HG03575 (cell line): ENCODE data around the gene SNX3.

Experiments
- ATAC-seq: cut with Tn5 transposase; IDR thresholded peaks from one replicate; pipeline ENCODE4 v1.9.1; 2021; ENCODE audit not compliant: unreplicated experiment, insufficient number of reproducible peaks, low FRiP score; ENCODE audit errors: extremely low read depth

The SNX3 gene

DNA sequence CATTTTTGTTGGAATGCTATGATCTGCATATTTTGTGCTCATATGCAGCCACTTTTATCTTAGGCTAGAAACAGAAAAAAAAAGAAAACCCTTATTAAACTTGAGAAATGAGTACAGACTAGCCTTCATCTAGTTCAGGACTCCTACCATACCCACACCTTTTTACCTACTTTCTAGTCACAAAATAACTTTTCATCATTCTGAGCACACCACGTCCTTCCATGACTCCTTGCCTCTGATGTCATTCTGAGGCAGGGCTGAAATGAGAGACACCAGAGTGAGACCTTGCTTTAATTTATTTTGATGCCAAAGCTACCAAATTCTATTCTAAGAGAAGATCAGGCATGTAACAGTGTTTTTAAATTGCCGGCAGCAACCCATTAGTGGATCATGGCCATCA, 38.8 kb downstream of the SNX3 start:
- no peak for ATAC-seq

DNA sequence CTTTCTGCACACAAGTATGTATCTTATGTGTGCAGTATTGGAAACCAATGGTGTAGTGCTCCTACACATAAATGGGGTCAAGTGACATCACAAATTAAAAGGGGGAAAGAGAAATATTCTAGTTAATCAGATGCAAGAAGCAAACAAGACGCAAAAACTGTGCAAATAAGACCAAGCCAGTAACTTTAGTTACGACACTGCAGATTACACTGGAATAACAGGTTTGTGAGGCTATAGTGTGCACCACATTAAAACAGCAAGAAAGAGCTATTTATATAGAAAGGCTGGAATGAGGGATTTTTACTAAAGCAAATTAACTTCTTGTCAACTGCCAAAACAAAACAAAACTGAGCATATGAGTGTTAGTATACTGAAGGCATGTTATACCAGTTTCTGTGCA, 49.2 kb downstream of the SNX3 start:
- no peak for ATAC-seq

DNA sequence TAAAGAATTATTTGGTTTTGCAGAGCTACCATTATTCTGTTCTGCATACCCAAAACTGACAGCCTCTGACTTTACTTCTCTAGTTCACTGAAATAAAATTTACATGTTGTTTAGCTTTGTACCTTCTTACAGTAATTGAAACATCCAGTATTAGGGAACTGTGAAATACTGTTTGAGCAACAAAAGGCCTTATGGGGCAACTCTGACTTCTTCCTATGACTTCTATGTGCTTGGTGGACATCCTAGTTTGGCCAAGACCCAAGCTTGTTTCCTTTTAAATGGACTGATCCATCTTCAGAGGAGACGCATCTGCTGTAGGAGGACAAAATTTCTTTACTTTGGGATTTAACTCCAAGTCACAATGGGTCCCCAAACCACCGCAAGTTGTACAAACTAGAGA, 50.3 kb downstream of the SNX3 start:
- ATAC-seq = no peak

GRCh38 chr6:108209738-108210137, 51.1 kb downstream of the SNX3 start:
- no peak for ATAC-seq

DNA sequence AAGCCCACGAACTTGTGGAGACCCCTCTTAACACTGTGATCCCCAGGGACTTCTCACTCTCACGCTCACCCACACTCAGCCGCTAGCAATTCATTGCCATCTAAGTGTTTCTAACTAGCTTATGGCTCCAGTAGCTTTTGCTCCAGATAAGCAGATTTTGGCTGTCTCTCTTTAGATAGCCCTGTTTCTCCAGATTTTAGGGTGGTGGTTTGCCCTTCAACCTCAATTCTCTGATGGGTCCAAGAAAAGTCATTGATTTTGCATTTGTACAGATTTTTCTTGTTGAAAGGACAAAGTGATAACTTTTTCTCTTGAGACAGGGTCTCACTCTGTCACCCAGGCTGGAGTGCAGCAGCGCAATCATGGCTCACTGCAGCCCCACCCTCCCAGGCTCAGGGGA, 53.8 kb downstream of the SNX3 start:
- ATAC-seq = no peak

DNA sequence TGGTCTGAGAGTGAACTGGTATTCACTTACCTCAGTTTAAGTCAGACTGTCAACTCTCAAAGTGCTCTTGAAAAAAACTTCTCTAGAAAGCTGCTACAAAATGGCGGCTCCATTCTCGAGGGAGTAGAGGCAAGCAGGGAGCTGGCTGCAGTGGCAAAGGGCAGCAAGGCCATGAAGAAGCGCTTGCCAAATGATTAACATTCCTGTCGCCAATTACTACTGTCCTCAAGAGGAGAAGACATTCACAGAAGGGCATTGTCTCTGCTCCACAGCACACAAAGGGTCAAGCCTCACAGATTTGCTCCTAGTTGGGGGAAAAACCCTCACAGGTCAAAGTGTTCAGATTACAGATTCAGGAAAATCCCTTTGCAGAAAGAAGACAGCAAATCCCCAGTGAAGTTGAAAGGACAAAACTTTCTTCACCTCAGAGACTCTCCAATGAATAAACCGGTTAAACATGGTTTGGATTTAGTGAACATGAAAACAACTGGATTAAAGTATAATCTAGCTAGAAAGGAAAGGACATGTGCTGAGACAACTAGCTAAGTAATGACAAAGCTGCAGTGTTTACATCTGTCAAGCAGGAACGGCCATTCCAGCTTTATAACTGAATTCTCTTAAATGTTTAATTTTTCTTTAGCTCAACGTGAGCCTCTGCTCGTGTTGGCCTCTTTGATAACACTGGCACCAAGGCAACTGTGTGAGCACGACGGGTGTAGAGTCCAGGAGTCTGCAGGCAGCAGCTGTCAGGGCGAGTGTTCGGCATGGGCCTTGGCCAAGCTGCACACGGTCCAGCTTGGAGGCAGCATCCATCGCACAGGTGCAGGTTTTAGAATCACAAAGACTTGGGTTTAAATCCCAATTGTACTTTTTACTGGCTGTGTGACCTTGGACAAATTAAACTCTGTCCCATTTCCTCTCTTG, 57.4 kb downstream of the SNX3 start:
- ATAC-seq = no peak

GRCh38 chr6:108200631-108201030, 60.2 kb downstream of the SNX3 start:
- ATAC-seq = no peak

DNA sequence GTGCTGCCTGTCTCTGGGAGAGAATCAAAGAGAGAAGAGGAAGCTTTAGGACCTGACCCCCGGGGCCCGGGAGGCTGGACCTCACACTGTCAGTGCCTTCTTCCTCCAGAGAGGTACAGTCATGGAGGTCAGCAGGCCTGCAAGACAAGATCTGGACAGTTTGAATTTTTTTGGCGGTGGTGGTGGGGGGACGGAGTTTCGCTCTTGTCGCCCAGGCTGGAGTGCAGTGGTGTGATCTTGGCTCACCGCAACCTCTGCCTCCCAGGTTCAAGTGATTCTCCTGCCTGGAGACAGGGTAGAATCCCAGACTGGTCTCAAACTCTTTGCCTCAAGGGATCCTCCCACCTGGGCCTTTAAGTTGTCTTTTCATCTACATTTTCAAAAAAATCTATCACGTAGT, 60.7 kb downstream of the SNX3 start:
- ATAC-seq = no peak

GRCh38 chr6:108198761-108199498, 61.9 kb downstream of the SNX3 start:
- no peak for ATAC-seq

DNA sequence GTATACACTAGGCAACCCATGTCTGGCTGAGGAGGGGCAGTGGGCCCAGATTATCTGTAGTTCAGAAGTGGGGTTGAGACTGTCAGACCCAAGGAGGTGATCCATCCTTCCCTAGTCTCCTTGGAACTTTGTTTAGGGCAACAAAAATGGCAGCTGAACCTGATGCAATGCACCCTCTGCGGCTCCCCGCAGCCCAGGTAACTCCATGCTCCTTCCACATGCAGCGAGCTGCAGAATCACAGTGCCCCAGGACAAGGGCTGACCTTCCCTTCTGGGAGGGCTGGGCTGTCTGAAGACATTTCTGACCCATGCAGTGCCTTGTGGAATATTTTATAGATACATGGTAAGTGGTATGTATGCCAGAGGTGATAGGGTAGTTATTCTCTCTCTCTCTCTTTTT, 65.6 kb downstream of the SNX3 start:
- ATAC-seq = no peak

DNA sequence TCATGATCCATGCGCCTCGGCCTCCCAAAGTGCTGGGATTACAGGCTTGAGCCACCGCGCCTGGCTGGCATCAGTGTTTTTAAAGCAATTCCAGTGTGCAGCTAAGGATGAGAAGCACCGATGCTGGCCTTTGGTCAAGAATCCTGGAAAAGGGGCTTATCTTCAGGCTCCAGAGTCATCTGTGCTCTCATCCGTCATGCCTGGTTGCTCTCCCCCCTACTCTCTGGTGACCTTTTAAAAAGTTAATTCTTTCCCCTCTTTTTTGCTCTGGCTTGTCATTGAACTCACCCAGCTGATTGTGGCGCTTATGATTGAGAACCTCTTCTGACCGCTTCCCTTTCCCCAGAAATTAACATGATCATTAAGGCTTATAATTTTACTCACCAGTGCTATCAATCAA, 66.3 kb downstream of the SNX3 start:
- ATAC-seq = no peak

DNA sequence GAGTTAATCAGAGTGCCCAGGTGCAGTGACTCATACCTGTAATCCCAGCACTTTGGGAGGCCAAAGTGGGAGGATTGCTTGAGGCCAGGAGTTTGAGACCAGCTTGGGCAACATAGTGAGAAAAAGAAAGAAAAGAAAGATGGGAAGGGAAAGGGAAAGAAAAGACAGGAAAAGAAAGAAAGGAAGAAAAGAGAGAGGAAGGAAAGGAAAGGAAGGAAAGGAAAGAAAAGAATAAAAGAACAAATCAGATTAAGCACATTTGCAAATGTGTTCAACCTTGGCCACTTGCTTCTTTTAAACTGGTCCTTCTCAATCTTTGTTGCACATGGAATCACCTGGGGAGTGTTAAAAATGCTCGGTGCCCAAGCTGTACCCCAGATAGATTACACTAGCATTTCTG, 67.0 kb downstream of the SNX3 start:
- ATAC-seq = no peak

- no peak for ATAC-seq
These were observed 67.7 kb downstream of the SNX3 start for GRCh38 chr6:108193131-108193530.

DNA sequence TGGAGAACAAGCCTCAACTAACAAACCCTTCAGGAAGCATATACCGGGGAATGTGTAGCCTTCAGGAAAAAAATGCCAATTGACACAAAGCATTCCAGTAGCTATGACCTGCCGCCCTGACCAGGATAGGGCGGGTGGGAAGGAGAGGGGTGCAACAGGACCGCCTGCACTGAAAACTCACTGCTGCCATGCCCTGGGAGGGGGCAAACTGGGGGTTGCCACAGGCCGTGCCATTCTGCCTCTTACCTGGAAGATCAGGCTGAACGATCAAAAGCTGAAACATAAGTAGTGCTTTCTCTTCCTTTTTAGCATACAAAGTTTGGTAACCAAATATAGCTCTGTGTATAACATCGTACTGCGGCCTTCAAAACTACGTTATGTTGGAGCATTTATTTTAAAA, 73.3 kb downstream of the SNX3 start:
- ATAC-seq = no peak

DNA sequence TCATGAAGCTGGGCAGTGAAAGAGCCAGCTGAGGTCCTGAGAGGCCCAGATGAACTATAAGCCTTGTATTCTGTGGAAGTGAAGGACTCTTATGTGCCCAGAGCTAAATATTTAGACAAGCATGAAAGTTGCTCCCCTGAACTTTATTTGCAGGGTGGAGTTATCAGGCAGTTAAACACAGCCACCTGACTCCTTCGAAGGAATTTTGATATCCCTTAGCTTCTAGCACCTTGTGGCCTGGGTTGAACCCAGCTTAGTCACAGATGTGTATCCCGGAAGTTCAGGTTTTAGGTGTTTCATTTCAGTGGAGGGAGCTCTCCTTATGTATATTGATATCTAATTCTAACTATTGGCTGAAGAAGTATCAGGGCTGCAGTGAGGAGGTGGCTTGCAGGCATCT, 74.6 kb downstream of the SNX3 start:
- ATAC-seq = no peak

- ATAC-seq = no peak
These were observed 80.1 kb downstream of the SNX3 start for GRCh38 chr6:108180776-108181175.

GRCh38 chr6:108180266-108180665, 80.6 kb downstream of the SNX3 start:
- no peak for ATAC-seq

GRCh38 chr6:108179741-108180140, 81.1 kb downstream of the SNX3 start:
- ATAC-seq = no peak

GRCh38 chr6:108176281-108177089, 84.4 kb downstream of the SNX3 start:
- ATAC-seq = no peak
